HG02588 (cell line): ENCODE results near the gene TMEM187.

ENCODE experiments used
- ATAC-seq: cut with Tn5 transposase; IDR thresholded peaks from one replicate; pipeline ENCODE4 v1.9.1; 2021; ENCODE audit warnings: mild to moderate bottlenecking, moderate library complexity; ENCODE audit not compliant: unreplicated experiment

The TMEM187 gene, protein sequence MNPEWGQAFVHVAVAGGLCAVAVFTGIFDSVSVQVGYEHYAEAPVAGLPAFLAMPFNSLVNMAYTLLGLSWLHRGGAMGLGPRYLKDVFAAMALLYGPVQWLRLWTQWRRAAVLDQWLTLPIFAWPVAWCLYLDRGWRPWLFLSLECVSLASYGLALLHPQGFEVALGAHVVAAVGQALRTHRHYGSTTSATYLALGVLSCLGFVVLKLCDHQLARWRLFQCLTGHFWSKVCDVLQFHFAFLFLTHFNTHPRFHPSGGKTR

DNA sequence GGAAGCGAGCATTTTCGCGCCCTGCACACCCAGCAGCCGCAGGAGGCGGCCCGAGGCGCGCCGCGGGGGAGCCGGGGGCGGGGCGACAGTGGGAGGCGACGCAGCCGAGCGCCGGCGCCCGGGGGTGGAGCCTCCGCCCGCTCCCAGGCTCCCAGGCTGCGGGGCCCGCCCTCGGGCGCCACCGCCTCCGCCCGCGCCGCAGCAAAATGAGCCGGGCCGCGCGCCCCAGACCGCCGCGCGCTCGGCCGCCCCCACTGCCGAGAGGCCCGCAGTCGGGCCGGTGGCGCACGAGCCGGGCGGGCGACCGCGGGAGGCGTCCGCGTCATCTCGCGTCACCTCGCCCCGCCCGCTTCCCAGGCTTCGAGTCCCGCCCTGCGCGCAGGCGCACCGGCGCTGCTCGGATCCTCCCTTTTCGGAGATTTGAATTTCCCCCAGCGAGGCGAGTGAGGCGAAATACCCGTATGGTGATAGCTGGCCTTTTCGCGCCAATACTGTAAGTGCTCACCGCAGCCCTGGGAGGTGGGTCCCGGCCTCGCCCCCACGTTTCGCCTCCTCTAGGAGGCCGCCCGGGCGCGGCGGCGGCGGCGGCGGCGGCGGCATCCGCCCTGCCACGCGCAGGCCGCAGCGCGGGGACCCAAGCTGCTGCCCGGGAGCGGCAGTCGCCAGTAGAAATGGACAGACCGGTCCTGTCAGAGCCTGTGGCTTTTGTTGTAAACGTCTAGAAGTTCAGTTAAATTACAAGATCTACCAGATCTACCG, at the start of gene TMEM187:
TSS of gene TMEM187 (plus strand) at position 387 of the 759 bp plus-strand sequence. CDS start 9,309 bp downstream, outside the sequence.
- peak; percentile 49 for ATAC-seq

DNA sequence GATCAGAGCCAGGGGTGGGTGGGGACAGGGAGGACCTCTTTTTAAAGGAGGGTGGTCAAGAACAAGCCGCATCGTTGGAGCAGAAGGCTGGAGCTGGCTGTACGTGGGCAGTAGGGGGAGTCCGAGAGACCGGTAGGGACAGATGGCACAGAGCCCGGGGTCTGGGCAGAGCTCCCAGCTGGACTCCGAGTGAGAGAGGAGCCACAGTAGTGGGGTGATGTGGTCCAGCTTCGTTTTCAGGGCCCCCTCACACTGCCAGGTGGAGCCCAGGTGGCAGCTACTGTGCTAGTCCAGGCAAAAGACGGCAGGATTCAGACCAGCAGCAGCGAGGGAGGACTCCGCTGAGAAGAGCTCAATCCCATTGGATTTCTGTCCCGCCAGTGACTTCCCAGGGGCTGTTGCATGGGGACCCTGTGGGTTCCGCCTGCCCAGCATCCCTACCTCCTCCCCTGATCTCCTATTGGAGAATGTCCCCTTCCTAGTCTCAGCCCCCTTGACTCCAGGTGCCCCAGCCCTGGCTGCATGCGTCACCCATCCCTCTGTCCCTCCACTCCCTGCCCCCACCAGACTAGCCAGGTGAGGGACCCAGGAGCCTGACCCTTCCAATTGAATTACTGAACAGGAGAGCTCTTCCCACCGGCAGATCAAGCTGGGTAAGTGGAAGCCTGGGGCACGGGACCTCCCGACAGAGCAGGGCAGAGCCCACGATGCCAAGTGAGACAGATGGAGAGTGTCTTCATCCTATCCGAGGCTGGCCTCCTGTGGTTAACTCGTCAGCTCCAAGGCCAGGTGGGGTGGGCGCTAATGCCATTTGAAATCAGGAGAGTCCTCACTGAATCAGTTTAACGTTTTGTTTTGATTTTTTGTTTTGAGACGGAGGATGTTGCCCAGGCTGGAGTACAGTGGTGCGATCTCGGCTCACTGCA, 49.4 kb upstream of the TMEM187 start:
- no peak for ATAC-seq

DNA sequence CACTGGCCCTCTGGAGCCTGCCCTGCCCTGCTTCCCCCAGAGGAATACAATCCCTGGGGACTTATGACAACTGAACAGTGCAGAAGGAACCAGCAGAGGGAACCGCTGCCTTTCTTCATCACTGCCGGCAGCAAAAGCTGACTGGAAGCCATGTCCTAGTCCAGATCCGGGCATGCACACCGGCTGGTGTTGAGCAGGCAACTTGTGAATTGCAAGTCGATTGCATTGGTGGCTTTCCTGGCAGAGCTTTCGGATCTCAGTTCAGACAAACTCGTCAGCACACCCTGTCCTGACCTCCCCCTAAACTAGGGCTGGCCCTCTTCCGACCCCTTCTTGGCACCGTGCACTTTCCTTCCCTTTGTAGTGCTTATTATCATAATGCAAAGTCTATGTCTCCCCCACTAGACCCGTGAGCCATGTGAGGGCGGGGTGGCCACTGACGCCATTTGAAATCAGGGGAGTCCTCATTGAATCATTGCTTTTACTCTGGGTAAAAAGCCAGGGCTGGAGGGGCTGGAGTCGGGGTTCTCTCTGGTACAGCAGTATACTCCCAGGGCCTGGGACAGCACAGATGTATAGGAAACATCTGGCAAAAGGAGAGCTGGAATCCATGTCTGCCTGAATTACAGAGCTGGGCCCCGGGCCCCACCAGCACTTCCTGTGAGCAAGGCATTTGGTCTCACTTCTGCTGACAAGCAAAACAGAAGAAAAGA, 48.2 kb upstream of the TMEM187 start:
- no peak for ATAC-seq

DNA sequence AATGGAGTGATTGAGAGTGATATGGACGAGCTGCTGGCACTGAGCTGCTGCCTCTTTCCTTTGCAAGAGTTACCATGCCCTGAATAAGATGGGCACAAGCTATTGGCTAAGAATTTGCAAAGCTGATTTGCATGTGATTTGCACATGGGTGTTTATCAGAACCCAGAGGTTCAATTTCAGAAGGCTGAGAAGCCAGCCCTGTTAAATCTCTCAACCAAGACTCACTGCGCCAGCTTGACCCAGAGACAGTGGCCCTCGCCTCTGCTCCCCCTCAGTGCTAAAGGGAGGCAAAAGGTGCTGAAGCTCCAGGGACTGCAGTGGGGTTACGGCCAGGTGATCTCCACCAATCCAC, 47.2 kb upstream of the TMEM187 start:
- no peak for ATAC-seq

DNA sequence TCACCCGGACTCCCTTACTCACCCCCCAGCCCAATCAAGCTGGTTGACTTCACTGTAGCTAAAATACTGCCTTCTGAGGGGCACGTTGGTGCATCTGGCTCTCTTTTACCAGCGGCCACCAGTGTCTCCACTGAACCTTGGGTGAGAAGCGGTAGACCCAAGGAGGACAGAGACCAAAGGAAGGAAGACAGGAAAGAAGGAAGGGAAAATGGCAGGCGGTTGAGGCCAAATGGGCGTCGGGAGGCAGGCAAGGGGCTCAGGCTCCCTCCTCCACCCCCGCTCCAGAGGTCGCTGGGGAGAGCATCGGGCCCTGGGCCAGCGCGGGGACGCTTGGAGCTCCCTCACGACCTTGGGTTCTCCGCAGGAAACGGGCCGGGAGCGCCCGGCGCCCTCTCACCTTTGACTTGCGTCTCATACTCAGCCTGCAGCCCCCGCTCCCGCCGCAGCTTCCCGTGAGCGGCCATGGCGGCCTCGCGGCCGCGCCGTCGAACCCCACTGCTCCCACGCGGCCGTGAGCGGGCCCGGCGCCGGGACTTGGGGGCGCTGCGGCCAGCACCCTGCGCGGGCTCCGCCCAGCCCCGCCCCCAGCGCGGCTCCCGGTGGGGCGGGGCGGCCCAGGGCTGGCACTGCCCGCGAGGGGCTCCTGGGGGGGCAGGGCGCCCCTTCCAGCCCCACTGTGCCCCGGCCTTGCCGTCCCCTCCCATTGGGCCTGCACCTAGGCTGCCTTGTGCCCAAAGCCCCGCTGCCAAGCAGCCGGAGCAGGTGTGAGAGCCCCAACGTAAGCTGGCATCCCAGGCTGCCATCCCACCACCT, 46.6 kb upstream of the TMEM187 start, which contains the start of gene ARHGAP4:
TSS of gene ARHGAP4 (minus strand) at position 526 of the 813 bp plus-strand sequence. CDS start at position 464, 62 bp downstream.
- no peak for ATAC-seq

GRCh38 chrX:153926552-153926857, 46.0 kb upstream of the TMEM187 start:
- ATAC-seq = no peak

GRCh38 chrX:153926858-153927671, 45.5 kb upstream of the TMEM187 start:
- peak; percentile 34 for ATAC-seq

DNA sequence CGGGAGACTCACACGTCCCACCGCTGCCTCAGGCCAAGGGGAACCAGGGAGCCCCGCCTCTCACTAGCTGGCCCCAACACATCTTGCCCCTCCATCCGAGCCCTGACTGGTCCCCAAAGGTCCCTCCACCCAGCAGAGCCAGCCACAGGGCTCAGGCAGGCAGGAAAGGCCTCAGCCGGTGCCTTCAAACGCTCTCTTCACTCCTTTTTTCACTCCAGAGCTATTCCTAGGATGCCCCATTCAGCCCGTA, 45.0 kb upstream of the TMEM187 start:
- no peak for ATAC-seq

GRCh38 chrX:153927922-153928760, 44.4 kb upstream of the TMEM187 start:
- peak; percentile 65 for ATAC-seq

- no peak for ATAC-seq
These were observed 43.7 kb upstream of the TMEM187 start for GRCh38 chrX:153928846-153929245.

DNA sequence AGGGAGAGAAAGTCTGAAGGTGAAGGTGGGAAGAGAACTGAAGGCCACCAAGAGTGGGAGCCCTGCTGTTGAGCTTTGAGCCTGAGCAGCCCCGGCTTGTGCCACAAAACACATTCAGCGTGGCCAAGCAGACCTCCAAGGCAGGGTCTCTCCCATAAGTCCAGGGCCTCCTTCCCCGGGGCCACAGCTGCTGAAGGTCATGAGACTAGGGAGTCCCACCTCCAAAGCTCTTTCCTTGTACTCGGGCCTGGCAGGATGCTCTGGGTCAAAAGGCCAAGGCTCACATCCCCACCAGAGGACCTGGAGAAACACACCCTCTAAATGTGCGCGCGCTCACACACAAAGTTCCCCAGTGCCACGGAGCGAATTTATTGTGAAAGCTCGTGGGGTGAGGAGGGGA, 43.0 kb upstream of the TMEM187 start:
- ATAC-seq = no peak

DNA sequence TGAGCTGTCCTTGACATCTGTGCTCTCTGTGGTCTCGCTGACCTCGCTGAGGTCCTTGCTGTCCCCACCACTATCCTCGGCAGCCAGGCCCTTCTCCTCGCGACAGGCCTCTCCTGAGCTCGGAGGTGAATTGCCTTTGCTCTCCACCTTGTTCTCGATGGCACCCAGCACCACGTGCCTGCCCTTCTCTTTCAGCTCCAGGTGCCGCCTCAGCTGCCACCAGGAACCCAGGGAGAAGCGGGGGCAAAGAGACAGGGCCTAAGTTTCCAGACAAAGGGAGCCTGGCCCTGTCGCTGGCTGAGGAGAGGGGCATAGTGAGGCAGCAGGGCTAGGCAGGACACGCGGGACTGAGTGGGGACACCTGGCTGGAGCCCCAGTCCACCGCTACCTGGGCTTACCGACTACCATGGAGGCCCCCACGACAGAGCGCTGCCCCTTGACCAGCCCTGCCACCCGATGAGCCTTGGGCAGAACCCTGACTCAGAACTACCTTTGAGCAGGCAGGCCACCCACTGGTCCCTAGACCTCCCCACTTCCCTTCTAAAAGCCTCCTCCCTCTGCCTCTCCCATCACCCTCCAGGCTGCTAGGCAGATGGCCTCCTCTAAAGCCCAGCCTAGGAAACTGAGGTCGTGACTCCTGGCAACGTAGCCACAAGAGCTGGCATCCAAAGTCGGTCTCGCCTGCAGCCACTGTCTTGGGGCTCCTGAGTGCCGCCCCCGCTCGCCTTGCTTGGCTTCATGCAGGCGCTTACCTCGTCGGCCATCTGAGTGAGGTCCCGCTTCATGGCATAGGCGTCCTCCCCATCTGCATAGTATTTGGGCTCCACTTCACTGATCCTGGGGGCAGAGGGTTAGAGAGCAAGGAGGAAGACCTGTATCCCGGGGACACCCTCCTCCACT, 42.3 kb upstream of the TMEM187 start:
- ATAC-seq = no peak

- ATAC-seq = no peak
These were observed 41.4 kb upstream of the TMEM187 start for GRCh38 chrX:153931151-153931550.

DNA sequence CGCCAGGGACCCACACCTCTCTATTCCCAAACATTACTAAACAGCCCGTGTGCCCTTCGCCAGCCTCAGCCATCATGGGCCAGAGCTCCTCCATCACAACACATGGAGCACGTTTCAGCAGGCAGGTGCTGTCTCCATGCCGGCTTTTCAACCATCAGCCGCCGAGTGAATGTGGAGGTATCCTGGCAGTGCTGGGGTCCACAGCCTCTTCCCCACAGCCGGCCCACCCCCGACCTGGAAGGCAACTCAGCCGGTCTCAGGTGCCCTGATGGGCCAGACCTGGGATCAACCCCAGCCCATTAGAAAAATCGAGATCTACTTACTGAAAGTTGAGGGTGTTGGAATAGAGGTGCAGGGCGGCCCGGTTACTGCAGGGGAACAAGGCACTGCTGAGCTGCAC, 40.8 kb upstream of the TMEM187 start:
- no peak for ATAC-seq

- ATAC-seq = no peak
These were observed 40.2 kb upstream of the TMEM187 start for GRCh38 chrX:153932220-153932915.

- no peak for ATAC-seq
These were observed 38.8 kb upstream of the TMEM187 start for GRCh38 chrX:153933748-153934147.
